ENCODE results near the gene EPS15. TPM values are rescaled to one million over a fixed set of nuclear protein-coding genes. Genes with fewer than 3 reads are reported as not detected.
A peak's percentile ranks its signal among the peaks of the same experiment; 100 is the strongest.

The EPS15 gene
- total and polyA plus RNA-seq, 9 of the 15 experiments (the other 6 are each of a cell fraction or from before 2014, with no cell fraction given), result 23.1 to 69.0 (median 41.7) TPM

DNA sequence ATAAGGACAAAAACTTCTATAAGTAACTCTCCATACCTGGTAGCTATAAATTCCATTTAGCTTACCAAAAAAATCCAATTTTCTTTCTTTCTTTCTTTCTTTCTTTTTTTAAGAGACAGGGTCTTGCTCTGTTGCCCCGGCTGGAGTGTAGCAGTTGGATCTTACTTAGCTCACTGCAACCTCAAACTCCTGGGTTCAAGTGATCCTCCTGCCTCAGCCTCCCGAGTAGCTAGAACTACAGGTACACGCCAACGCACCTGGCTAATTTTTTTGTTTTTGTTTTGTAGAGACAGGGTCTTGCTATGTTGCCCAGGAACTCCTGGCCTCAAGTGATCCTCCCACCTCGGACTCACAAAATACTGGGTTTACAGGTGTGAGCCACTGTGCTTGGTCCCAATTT lies 75.5 kb downstream of the EPS15 start (continued):
- TF ChIP-seq, protein P1, sequence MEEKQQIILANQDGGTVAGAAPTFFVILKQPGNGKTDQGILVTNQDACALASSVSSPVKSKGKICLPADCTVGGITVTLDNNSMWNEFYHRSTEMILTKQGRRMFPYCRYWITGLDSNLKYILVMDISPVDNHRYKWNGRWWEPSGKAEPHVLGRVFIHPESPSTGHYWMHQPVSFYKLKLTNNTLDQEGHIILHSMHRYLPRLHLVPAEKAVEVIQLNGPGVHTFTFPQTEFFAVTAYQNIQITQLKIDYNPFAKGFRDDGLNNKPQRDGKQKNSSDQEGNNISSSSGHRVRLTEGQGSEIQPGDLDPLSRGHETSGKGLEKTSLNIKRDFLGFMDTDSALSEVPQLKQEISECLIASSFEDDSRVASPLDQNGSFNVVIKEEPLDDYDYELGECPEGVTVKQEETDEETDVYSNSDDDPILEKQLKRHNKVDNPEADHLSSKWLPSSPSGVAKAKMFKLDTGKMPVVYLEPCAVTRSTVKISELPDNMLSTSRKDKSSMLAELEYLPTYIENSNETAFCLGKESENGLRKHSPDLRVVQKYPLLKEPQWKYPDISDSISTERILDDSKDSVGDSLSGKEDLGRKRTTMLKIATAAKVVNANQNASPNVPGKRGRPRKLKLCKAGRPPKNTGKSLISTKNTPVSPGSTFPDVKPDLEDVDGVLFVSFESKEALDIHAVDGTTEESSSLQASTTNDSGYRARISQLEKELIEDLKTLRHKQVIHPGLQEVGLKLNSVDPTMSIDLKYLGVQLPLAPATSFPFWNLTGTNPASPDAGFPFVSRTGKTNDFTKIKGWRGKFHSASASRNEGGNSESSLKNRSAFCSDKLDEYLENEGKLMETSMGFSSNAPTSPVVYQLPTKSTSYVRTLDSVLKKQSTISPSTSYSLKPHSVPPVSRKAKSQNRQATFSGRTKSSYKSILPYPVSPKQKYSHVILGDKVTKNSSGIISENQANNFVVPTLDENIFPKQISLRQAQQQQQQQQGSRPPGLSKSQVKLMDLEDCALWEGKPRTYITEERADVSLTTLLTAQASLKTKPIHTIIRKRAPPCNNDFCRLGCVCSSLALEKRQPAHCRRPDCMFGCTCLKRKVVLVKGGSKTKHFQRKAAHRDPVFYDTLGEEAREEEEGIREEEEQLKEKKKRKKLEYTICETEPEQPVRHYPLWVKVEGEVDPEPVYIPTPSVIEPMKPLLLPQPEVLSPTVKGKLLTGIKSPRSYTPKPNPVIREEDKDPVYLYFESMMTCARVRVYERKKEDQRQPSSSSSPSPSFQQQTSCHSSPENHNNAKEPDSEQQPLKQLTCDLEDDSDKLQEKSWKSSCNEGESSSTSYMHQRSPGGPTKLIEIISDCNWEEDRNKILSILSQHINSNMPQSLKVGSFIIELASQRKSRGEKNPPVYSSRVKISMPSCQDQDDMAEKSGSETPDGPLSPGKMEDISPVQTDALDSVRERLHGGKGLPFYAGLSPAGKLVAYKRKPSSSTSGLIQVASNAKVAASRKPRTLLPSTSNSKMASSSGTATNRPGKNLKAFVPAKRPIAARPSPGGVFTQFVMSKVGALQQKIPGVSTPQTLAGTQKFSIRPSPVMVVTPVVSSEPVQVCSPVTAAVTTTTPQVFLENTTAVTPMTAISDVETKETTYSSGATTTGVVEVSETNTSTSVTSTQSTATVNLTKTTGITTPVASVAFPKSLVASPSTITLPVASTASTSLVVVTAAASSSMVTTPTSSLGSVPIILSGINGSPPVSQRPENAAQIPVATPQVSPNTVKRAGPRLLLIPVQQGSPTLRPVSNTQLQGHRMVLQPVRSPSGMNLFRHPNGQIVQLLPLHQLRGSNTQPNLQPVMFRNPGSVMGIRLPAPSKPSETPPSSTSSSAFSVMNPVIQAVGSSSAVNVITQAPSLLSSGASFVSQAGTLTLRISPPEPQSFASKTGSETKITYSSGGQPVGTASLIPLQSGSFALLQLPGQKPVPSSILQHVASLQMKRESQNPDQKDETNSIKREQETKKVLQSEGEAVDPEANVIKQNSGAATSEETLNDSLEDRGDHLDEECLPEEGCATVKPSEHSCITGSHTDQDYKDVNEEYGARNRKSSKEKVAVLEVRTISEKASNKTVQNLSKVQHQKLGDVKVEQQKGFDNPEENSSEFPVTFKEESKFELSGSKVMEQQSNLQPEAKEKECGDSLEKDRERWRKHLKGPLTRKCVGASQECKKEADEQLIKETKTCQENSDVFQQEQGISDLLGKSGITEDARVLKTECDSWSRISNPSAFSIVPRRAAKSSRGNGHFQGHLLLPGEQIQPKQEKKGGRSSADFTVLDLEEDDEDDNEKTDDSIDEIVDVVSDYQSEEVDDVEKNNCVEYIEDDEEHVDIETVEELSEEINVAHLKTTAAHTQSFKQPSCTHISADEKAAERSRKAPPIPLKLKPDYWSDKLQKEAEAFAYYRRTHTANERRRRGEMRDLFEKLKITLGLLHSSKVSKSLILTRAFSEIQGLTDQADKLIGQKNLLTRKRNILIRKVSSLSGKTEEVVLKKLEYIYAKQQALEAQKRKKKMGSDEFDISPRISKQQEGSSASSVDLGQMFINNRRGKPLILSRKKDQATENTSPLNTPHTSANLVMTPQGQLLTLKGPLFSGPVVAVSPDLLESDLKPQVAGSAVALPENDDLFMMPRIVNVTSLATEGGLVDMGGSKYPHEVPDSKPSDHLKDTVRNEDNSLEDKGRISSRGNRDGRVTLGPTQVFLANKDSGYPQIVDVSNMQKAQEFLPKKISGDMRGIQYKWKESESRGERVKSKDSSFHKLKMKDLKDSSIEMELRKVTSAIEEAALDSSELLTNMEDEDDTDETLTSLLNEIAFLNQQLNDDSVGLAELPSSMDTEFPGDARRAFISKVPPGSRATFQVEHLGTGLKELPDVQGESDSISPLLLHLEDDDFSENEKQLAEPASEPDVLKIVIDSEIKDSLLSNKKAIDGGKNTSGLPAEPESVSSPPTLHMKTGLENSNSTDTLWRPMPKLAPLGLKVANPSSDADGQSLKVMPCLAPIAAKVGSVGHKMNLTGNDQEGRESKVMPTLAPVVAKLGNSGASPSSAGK (IDR thresholded peaks at IDR 0.05), result no peak
- TF ChIP-seq, protein P2, sequence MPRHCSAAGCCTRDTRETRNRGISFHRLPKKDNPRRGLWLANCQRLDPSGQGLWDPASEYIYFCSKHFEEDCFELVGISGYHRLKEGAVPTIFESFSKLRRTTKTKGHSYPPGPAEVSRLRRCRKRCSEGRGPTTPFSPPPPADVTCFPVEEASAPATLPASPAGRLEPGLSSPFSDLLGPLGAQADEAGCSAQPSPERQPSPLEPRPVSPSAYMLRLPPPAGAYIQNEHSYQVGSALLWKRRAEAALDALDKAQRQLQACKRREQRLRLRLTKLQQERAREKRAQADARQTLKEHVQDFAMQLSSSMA (CRISPR knock-in tag; IDR thresholded peaks at IDR 0.05), result no peak
- TF ChIP-seq ZNF224 (CRISPR knock-in tag; IDR thresholded peaks at IDR 0.05) (no peak), MYBL2 (IDR thresholded peaks at IDR 0.05; ENCODE audit: low read depth) (no peak), MYBL2 (CRISPR knock-in tag; IDR thresholded peaks at IDR 0.05; ENCODE audit: borderline replicate concordance) (no peak), ZNF785 (CRISPR knock-in tag; IDR thresholded peaks at IDR 0.05) (no peak), PURB (CRISPR knock-in tag; IDR thresholded peaks at IDR 0.05; ENCODE audit: low read depth) (no peak), MTA2 (IDR thresholded peaks at IDR 0.05; ENCODE audit: low read depth) (no peak), BCOR (IDR thresholded peaks at IDR 0.05) (0 out of 2 replicates have a peak, but pooled peaks have one; percentile 44), SMARCA5 (IDR thresholded peaks at IDR 0.05) (0 out of 2 replicates have a peak, but pooled peaks have one; percentile 34), KAT8 (IDR thresholded peaks at IDR 0.05; ENCODE audit: low read depth) (no peak), KDM1A (IDR thresholded peaks at IDR 0.05) (peak in 1 of 2 experiments; percentile 35; a peak in 1 of 4 replicates), RBM25 (IDR thresholded peaks at IDR 0.05; ENCODE audit: low read depth, low read length, severe bottlenecking) (peak; percentile 39), BMI1 (IDR thresholded peaks at IDR 0.05; ENCODE audit: low read length) (no peak)
- TF ChIP-seq, protein P3, sequence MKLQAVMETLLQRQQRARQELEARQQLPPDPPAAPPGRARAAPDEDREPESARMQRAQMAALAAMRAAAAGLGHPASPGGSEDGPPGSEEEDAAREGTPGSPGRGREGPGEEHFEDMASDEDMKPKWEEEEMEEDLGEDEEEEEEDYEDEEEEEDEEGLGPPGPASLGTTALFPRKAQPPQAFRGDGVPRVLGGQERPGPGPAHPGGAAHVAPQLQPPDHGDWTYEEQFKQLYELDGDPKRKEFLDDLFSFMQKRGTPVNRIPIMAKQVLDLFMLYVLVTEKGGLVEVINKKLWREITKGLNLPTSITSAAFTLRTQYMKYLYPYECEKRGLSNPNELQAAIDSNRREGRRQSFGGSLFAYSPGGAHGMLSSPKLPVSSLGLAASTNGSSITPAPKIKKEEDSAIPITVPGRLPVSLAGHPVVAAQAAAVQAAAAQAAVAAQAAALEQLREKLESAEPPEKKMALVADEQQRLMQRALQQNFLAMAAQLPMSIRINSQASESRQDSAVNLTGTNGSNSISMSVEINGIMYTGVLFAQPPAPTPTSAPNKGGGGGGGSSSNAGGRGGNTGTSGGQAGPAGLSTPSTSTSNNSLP (IDR thresholded peaks at IDR 0.05; ENCODE audit: borderline replicate concordance, low read depth, low read length), result no peak

All from K562 (cell line).